ENCODE measurements around the gene TMTC4.
"Not testable (repeated sequence)": the region's sequence is repeated elsewhere in the genome, so short reads cannot be mapped to it uniquely, and the experiment has no call there.

The TMTC4 gene

DNA sequence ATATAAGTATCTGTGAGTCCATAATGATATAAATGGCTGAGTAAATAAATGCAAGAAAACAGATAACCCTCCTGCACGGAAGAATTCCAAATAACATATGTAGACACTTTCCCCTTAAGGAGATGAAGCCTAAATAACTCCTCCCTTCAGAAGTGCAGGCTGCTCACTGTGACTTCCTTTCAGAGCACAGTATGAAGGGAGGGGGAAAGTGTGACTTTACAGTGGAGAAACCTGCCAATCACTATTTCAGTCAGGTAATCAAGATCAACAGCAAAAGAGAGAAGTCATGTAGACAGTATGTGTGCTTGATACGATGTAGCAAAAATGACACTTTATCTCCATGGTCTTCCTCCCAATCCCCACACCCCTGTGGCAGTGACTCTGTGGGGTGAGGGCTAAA lies 93.1 kb downstream of the TMTC4 start:
- no peak for DNase-seq

DNA sequence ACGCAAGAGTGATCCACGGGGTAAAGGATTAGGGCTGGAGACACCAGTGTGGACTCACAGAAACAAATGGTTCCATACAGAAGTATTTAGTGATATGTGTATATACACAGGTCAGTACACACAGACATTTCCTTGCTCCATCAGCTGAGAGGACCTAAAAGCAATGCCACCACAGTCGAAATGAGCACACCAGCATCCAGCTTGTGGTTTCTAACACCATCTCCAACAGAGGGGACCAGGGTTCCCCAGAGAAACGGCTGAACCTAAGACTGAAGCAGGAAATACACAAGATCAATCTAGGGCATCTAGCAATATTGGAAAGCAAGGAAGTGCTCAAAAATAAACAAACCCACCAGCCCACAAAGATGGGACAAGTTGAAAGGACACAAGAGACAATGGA lies 93.6 kb downstream of the TMTC4 start:
- no peak for DNase-seq

DNA sequence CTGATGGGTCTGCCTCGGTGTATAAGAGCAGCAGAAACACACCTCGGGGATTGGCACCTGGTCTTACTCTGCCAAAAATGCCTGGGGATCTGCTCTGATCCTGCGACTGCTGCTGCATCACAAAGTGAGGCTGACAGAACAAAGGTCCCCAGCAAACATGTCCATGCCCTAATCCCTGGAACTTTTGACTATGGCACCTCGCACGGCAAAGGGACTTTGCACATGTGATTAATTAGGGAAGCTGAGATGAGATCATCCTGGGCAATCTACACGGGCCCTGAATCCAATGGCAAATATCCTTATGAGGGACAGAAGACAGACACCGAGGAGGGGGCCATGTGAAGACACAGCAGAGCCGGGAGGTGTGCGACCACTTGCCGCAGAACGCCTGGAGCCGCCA lies 94.5 kb downstream of the TMTC4 start:
- no peak for DNase-seq

DNA sequence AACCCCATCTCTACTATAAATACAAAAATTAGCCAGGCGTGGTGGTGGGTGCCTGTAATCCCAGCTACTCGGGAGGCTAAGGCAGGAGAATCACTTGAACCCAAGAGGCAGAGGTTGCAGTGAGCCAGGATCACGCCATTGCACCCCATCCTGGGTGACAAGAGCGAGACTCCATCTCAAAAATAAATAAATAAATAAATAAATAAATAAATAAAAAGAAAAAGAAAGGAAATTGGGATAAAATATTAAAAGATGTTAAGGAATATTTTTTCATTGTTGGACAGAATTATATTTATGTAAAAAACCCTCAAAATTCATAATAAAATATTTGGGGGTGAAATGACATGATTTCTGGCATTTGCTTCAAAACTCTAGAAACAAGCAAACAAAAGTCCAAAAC lies 97.4 kb downstream of the TMTC4 start:
- not testable (repeated sequence) for DNase-seq

DNA sequence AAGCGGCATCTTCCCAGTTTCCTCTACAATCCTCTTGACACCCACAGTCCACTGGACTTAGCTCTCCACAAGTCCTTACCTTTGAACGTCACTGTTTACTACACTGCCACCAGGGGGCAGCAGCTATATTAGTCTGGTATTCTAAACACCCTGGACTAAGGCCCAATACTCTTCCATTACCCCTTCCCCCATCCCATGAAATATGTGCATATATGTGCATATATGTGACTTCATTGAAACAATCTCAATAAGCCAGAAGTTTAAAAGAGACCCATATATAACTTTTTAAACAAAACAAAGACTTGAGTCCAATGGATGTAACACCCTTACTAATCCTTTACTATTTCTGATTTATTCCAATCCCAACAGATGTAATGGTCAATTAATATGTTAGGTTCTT lies 101.5 kb downstream of the TMTC4 start:
- peak; percentile 63 to 86 for DNase-seq

DNA sequence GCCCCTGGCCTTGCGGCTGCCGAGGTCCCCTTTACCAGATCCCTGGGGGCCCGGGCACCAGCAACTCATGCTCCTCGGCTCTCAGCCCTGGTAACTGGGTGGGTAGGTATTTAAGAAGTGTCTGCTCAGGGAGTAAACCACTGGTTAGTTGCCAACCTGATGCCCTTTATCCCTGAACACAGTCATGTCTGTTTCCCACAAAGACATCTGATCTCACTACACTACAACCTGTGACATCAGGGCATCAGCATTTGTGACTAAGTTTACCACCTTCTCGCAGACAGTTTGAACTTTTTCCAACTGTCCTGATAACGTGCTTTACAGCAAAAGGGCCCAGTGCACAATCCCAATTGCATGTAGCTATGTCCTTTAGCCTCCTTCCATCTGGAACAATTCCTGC lies 108.1 kb downstream of the TMTC4 start:
- no peak for DNase-seq

DNA sequence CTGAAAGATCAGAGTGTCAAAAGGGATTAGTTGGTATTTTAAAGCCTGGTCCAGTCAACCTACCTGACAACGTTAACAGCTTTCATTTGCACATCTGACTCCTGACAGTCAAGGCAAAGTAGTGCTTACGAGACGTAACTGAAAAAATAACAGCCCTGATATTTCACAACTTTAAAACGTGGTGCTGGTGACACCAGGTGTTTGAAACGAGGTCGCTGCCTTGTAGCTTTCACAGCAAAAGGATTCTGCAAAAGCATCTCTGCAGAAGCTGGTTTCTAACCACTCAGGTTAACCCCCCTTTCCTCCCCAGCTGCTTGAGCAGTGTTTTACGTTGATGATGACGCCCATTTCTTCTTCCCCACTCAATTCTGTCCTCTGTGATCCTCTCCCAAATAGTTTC lies 109.3 kb downstream of the TMTC4 start:
- no peak for DNase-seq

DNA sequence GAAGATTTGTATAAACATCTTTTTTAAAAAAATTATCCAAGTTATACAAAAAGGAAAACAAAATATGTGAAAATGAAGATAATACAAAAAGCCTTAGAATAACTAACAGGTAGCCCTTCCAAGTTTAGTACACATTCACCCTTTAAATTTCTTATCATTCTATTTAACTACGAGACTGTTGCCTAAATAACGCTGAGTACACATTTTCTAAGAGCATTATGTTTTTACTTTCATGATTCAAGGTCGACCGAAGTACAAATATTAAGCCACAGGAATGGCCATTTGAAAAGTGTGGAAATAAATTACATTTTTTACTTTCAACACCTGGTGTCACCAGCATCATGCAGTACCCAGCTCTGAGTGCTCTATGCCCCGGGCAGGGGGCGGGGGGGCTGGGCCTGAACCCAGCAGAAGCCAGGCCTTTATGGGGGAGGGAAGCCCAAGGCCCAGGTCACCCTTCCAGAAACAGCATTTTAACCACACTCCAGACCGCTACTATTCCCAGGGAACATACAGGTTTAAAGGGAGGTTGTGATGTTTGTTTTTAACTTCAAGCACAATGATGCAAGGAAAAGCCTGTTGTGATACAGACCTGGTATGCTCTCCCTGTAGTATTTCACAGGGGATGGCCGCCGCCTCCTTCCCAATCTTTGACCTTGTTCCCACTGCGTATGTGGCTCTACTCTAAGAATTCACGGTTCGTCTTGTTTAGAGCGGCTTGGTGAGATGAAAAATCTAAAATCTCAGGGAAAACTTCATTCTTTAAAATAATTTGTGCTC lies 110.0 kb downstream of the TMTC4 start:
- DNase-seq, result no peak

DNA sequence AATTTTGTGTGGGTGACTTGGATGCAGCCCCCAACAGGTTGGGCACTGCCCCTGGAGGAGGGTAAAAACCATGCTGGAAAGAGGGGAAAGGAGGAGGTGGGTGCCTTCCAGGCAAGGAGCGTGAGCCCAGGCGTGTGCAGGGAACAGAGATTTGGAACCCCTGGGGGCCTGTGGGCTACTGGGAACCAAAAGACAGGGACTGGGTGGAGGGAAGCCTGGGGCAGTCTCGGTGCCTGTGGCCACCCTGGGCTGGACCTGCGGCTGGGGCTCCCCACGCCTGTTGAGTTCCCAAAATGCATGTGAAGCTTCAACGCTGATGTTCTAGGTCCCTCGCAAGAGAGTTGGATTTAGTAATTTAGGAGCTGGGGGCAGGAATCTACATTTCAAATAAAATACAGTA lies 110.8 kb downstream of the TMTC4 start:
- DNase-seq, result no peak

DNA sequence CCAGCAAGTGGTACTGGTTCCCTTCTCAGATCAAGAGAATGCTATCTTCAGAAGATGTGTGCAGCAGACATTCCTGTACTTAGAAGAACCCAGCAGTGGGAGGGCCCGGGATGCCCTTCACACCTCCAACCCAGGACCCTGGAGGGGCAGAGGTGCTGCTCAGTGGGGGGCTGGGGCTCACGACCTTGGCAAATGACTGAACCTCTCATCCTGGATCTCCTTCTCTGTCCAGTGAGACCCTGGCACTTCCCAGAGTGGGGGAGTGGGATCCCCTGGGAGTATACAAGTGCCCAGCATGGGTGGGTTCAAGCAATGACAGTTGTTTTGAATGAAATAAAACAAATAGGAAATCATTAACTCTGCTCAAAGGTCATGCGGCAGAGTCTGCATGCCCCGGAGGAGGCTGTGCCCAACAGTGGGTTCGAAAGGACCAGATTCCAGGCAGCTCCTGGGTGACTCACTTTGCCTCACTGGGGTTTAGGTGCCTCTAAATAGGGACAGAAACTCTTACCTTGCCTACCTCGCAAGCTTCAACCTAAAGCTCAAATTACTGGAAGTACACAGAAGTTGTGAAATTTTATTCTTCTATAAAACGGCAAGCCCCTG lies 112.9 kb downstream of the TMTC4 start:
- no peak for DNase-seq

DNA sequence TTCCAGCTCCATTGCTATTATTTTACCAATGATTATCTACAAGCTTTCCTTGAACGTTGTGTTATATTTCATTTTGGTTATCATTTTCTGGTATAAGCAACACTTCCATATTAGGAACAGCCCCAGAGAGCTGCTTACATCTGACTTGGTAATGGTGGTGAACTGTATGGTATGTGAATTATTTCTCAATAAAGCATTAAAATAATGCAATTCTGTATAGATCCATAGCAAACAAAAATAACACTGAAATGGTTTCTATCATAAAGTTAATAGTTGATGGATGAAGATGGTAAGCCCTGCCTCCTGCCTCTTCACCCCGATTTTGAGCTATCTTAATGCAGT lies 113.5 kb downstream of the TMTC4 start:
- DNase-seq, result no peak

DNA sequence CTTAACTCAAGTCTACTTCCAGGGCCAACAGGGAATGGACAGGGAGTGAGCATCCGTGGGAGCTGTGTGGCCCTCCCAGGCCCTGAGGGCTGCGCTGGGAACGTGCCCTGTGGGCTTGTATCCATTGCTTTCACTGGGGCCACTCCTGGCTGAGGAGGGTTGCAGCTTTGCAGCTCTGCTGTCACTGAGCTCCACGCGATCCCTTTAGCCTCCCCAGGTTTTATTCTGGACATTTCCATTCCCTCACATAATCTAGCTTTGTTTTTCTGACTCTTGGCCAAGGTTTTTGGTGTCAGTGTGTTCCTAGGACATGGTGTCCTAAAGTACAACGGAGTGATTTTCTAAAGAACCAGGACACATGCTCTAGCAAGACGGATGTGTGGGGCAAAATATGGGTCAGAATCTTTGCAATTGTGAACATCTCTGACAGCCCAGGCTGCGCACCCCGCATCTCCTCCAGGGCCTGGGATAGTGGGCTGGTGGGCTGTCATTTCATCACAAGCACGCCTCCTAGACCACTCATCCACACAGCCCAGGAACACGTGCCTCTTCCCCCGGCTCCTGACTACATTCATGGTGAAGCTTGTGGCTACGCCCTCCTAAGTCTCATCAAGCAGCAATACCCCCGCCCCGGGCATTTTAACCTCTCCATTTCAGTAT lies 114.0 kb downstream of the TMTC4 start:
- DNase-seq, result no peak

DNA sequence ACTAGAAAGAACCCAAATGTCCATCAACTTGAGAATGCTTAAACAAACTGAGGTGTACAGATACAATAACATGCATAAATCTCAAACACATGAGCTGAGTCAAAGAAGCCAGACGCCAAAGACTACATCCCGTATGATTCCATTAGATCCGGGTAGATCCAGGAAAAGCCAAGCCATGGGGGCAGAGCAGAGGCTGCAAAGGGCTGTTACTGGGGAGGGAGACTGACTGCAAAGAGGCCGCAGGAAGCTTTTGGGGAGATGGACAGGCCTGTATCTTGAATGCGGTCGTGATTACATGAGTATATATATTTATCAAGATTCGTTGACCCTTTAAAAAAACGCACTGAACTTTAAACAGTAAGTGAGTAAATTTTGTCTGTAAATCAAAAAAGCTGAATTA lies 114.7 kb downstream of the TMTC4 start:
- DNase-seq, result no peak

Data from inflammatory macrophage treated with lipopolysaccharide for 1 hour (primary cell).